OCI-LY7 (cell line): Measurements from ENCODE around the gene TMEM143. TPM values are rescaled to one million over a fixed set of nuclear protein-coding genes. Genes with fewer than 3 reads are reported as not detected.

Experiments used
- BruUV-seq: library from RNA; stranded (reverse); fragments of 400-500 nt; replicated peaks from 2 replicates; lab custom pipeline; 2021; lab: Mats Ljungman, UMichigan
- CTCF ChIA-PET: fragments of 300-600 bp; sonication (Branson Sonifier 250); formaldehyde crosslinking; loops from one replicate; lab custom pipeline; 2022; ENCODE audit warnings: antibody characterized with exemption; ENCODE audit not compliant: unreplicated experiment; lab: Charles Lee
- POLR2A ChIA-PET: fragments of 300-600 bp; sonication (Branson Sonifier 250); formaldehyde crosslinking; loops from one replicate; lab custom pipeline; 2022; ENCODE audit warnings: antibody characterized with exemption; lab: Charles Lee
- DNase-seq: peaks from one replicate; pipeline ENCODE4 v3.0.0-alpha.2; 2015; ENCODE audit warnings: low spot score
- H2AFZ ChIP-seq: fragments of 200-600 bp; sonication (generic), shearing (Covaris generic); 2 replicates; pipeline ENCODE4 v1.6.1; 2014; ENCODE audit warnings: mild to moderate bottlenecking, antibody characterized with exemption, low read length, moderate library complexity
- H3K27ac ChIP-seq: fragments of 200-600 bp; sonication (generic); 2 replicates; pipeline ENCODE4 v1.5.1; 2014; ENCODE audit warnings: mixed run types, low read depth, mild to moderate bottlenecking, moderate library complexity, low read length, inconsistent platforms; ENCODE audit not compliant: poor library complexity, severe bottlenecking
- H3K36me3 ChIP-seq: fragments of 200-600 bp; sonication (generic); 2 replicates; pipeline ENCODE4 v1.6.1; 2014; ENCODE audit warnings: mild to moderate bottlenecking, antibody characterized with exemption, low read length, moderate library complexity, mixed read lengths; ENCODE audit not compliant: insufficient read depth
- H3K4me1 ChIP-seq: fragments of 200-600 bp; sonication (generic); 2 replicates; pipeline ENCODE4 v1.5.1; 2014; ENCODE audit warnings: mild to moderate bottlenecking, low read length; ENCODE audit not compliant: insufficient read depth, poor library complexity, severe bottlenecking
- H3K4me2 ChIP-seq: fragments of 200-600 bp; sonication (generic); 2 replicates; pipeline ENCODE4 v1.6.1; 2014; ENCODE audit warnings: mild to moderate bottlenecking, low read length
- H3K4me3 ChIP-seq: fragments of 200-600 bp; sonication (generic); 2 replicates; pipeline ENCODE4 v1.5.1; 2014; ENCODE audit warnings: mild to moderate bottlenecking, low read depth, low read length; ENCODE audit not compliant: poor library complexity, severe bottlenecking
- H3K79me2 ChIP-seq: fragments of 200-600 bp; sonication (generic); 2 replicates; pipeline ENCODE4 v1.6.1; 2016; ENCODE audit warnings: low read depth, mild to moderate bottlenecking, low read length, moderate library complexity, mixed read lengths; ENCODE audit not compliant: insufficient read depth
- H3K9me2 ChIP-seq: fragments of 200-600 bp; sonication (generic); 2 replicates; pipeline ENCODE4 v1.6.1; 2016; ENCODE audit warnings: mild to moderate bottlenecking, low read length, mixed read lengths; ENCODE audit not compliant: insufficient read depth
- H3K9me3 ChIP-seq: fragments of 200-600 bp; sonication (generic); 2 replicates; pipeline ENCODE4 v1.6.1; 2014; ENCODE audit warnings: mild to moderate bottlenecking, mixed run types, low read length, mixed read lengths
- H4K20me1 ChIP-seq: fragments of 200-600 bp; sonication (generic); 2 replicates; pipeline ENCODE4 v1.6.1; 2014; ENCODE audit warnings: mild to moderate bottlenecking, antibody characterized with exemption, low read length, moderate library complexity, mixed read lengths; ENCODE audit not compliant: insufficient read depth
- CTCF ChIP-seq: fragments of 200-600 bp; sonication (generic); conservative IDR thresholded peaks from 2 replicates; pipeline ENCODE4 v1.5.1; 2014; ENCODE audit warnings: mild to moderate bottlenecking, antibody characterized with exemption, low read length, moderate library complexity, mixed read lengths
- EZH2phosphoT487 ChIP-seq: fragments of 200-600 bp; sonication (generic); IDR thresholded peaks from 2 replicates; pipeline ENCODE4 v1.6.1; 2018; ENCODE audit warnings: low read depth, borderline replicate concordance, mild to moderate bottlenecking, mixed run types, antibody characterized with exemption, low read length, moderate library complexity, mixed read lengths
- intact Hi-C: fragments of 100-400 bp; cut with micrococcal nuclease; formaldehyde crosslinking; loops from one replicate; pipeline ENCODE4 v1.10.0; 2022; ENCODE audit not compliant: unreplicated experiment
- total RNA-seq, 2 experiments: library from RNA; depleted of rRNA in 1 of 2; stranded (reverse); fragments of >200 nt in 1 of 2; shearing (Covaris generic) in 1 of 2; gene quantifications; 2 replicates each; pipeline ENCODE4 v1.2.3, GENCODE V29; 2014 to 2022

The TMEM143 gene
- total RNA-seq, 2 experiments from 2014 or later: 31.1 to 31.4 TPM

GRCh38 chr19:48355365-48355954, 8.3 kb downstream of the TMEM143 start:
- DNase-seq: no peak
- no peak overlapping the region for H3K4me3 ChIP-seq
- no peak overlapping the region for H3K27ac ChIP-seq
- H3K36me3 ChIP-seq: no peaks in the 10 kb centered on the region
- H3K4me2 ChIP-seq: no peak overlapping the region
- H3K79me2 ChIP-seq: no peaks in the 10 kb centered on the region
- TF ChIP-seq EZH2phosphoT487: no peak
- TF ChIP-seq CTCF: no peak
- H3K4me1 ChIP-seq: no peaks in the 10 kb centered on the region
- no peak overlapping the region for H2AFZ ChIP-seq
- CTCF ChIA-PET: no interaction called here
- H3K9me2 ChIP-seq: no peaks in the 10 kb centered on the region
- intact Hi-C loops: no loop called here
- BruUV-seq: no TSS peak
- no peaks in the 10 kb centered on the region for H4K20me1 ChIP-seq
- POLR2A ChIA-PET: no interaction called here
- H3K9me3 ChIP-seq: no peaks in the 10 kb centered on the region

DNA sequence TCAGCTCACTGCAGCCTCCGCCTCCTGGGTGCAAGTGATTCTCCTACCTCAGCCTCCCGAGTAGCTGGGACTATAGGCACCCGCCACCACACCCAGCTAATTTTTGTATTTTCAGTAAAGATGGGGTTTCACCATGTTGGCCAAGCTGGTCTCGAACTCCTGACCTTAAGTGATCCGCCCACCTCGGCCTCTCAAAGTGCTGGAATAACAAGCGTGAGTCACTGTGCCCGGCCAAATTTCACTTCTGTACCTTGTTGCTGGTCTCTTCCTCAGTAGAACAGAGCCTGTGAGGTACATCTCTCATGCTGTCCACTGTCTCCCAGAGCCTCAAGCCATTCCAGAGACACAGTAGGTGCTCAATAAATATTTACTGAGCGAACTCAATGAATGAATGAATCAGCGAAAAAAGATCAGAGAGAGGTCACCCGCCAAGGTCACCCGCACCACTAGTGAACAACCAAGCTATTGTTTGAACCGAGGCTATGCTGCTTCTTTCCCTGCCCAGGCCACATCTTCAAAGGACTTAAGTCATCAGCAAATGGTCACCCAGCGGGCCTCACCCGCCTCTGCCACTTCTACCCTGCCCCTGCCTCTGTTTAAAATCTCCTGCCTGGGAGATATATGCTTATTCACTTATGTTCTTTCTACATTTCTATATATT, 9.3 kb downstream of the TMEM143 start:
- H3K79me2 ChIP-seq: no peaks in the 10 kb centered on the region
- H3K9me3 ChIP-seq: no peaks in the 10 kb centered on the region
- CTCF ChIA-PET: interaction anchor here (0.9 kb wide), 1 partner anchor 9 kb away, joined by 4 read pairs; the partner anchor contains the start of gene TMEM143
- DNase-seq: no peak
- no peak overlapping the region for H2AFZ ChIP-seq
- H3K36me3 ChIP-seq: no peaks in the 10 kb centered on the region
- POLR2A ChIA-PET: no interaction called here
- H3K4me3 ChIP-seq: no peak overlapping the region
- BruUV-seq: no TSS peak
- no peaks in the 10 kb centered on the region for H3K4me1 ChIP-seq
- no peaks in the 10 kb centered on the region for H3K9me2 ChIP-seq
- no peaks in the 10 kb centered on the region for H4K20me1 ChIP-seq
- no peak overlapping the region for H3K4me2 ChIP-seq
- intact Hi-C loops: no loop called here
- no peak overlapping the region for H3K27ac ChIP-seq
- no peak for TF ChIP-seq EZH2phosphoT487
- TF ChIP-seq CTCF: no peak

- TF ChIP-seq EZH2phosphoT487 (no peak), CTCF (no peak)
- Histone ChIP-seq H4K20me1 (no peaks in the 10 kb centered on the region), H3K36me3 (no peaks in the 10 kb centered on the region), H3K4me2 (no peak overlapping the region), H3K9me2 (no peaks in the 10 kb centered on the region), H3K4me1 (no peaks in the 10 kb centered on the region), H3K27ac (no peak overlapping the region), H3K9me3 (no peaks in the 10 kb centered on the region), H3K4me3 (no peak overlapping the region), H3K79me2 (no peaks in the 10 kb centered on the region), H2AFZ (no peak overlapping the region)
- intact Hi-C loops: no loop called here
- POLR2A ChIA-PET: no interaction called here
- no peak for DNase-seq
- BruUV-seq: no TSS peak
- CTCF ChIA-PET: no interaction called here
These were observed 10.1 kb downstream of the TMEM143 start for GRCh38 chr19:48353677-48354076.
